NOMO-1 treated with DMSO at 0.1 percent for 48 hours (cell line): ENCODE data around the gene EFHB.
"Not testable (repeated sequence)": the region's sequence is repeated elsewhere in the genome, so short reads cannot be mapped to it uniquely, and the experiment has no call there.

Experiments
- DNase-seq: peaks from one replicate; lab custom pipeline; 2025; ENCODE audit not compliant: unreplicated experiment; lab: John Stamatoyannopoulos, UW

Gene EFHB

DNA sequence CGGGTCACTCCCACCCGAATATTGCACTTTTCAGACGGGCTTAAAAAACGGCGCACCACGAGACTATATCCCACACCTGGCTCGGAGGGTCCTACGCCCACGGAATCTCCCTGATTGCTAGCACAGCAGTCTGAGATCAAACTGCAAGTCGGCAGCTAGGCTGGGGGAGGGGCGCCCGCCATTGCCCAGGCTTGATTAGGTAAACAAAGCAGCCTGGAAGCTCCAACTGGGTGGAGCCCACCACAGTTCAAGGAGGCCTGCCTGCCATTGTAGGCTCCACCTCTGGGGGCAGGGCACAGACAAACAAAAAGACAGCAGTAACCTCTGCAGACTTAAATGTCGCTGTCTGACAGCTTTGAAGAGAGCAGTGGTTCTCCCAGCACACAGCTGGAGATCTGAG lies 78.7 kb downstream of the EFHB start:
- not testable (repeated sequence) for DNase-seq

- not testable (repeated sequence) for DNase-seq
Observed at GRCh38 chr3:19846609-19847008, 87.4 kb downstream of the EFHB start.
